ENCODE results near the gene ANKRD13D. TPM values are rescaled to one million over a fixed set of nuclear protein-coding genes. Genes with fewer than 3 reads are reported as not detected.

The ANKRD13D gene
- polyA plus RNA-seq, 4 donors, result 7.8 to 26.0 (median 20.1) TPM

GRCh38 chr11:67349036-67349435 lies 59.9 kb downstream of the ANKRD13D start:
- H3K4me3 ChIP-seq (ENCODE audit: low read depth in 1 of 3, low read length in 3 of 3), result no peak overlapping the region
- H3K27ac ChIP-seq (ENCODE audit: low read depth in 1 of 3, low read length in 2 of 3), result peak overlapping the region in 1 of 3 donors; percentile 21
- 68 to 76% (median 69%) methylated on average over 5 of the region's 5 CpGs for WGBS, 3 donors
- peaks cover 0 to 19% (median 0%) of the 10 kb centered on the region in 3 donors for H3K36me3 ChIP-seq (ENCODE audit: control insufficient read depth in 3 of 3, insufficient read depth in 2 of 3, low read depth in 1 of 3, low read length in 3 of 3)
- no peak for DNase-seq
- FAIRE-seq, result no peak
- no peaks in the 10 kb centered on the region for H3K27me3 ChIP-seq (ENCODE audit: control insufficient read depth in 3 of 3, insufficient read depth in 3 of 3, low read length in 3 of 3)
- H3K4me1 ChIP-seq (ENCODE audit: control insufficient read depth in 3 of 3, insufficient read depth in 2 of 3, low read depth in 1 of 3, low read length in 2 of 3), result peaks cover 0 to 52% (median 6%) of the 10 kb centered on the region in 3 donors
- no peaks in the 10 kb centered on the region for H3K9me3 ChIP-seq (ENCODE audit: control insufficient read depth in 2 of 2, insufficient read depth in 1 of 2, low read depth in 1 of 2, low read length in 1 of 2)

DNA sequence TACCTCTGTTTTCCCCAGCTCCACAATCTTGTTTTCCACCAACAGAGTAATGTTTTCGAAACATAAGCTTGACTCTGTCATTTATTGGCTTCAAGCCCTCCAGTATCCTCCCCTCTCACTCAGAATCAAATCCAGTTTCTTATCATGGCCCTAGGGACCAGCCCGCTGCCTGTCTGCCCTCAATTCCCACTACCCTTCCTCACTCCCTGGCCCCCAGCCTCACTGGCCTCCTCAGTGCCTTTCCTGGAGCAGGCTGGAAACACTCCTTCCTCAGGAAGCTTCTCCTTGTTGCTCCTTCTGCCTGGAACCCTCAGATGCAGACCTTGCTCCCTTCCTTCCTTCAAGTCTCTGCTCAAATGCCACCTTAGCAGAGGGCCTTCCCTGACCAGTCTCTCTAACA lies 60.4 kb downstream of the ANKRD13D start:
- H3K4me1 ChIP-seq (ENCODE audit: control insufficient read depth in 3 of 3, insufficient read depth in 2 of 3, low read depth in 1 of 3, low read length in 2 of 3), result peaks cover 0 to 56% (median 6%) of the 10 kb centered on the region in 3 donors

DNA sequence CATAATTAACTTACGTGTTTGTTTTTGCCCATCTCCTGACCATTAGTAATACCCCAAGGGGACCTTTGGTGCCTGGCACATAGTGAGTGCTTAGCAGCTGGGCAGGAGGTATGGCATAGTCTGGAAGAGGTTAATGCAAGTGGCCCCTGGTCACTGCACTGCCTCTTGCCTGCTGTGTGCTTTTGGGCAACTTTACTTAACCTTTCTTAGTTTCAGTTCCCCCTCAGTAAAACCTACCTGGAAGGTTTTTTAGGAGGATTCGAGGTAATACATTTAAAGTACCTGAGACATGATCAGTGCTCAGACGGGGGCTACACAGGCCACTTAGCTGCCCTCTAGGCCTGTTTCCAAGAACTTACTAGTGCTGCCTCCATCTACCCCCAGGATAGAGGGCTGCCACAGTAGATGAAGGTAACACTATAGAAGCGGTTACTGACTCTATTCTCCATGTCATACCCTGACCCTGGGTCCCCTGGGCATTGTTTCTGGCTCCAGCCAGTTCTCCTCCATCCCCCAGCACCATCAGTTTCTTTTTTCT lies 60.9 kb downstream of the ANKRD13D start:
- H3K4me3 ChIP-seq (ENCODE audit: low read depth in 1 of 3, low read length in 3 of 3), result no peak overlapping the region
- 82 to 92% (median 91%) methylated on average over 4 of the region's 4 CpGs for WGBS, 3 donors
- no peak for DNase-seq
- peaks cover 0 to 59% (median 6%) of the 10 kb centered on the region in 3 donors for H3K4me1 ChIP-seq (ENCODE audit: control insufficient read depth in 3 of 3, insufficient read depth in 2 of 3, low read depth in 1 of 3, low read length in 2 of 3)
- FAIRE-seq, result no peak
- no peaks in the 10 kb centered on the region for H3K27me3 ChIP-seq (ENCODE audit: control insufficient read depth in 3 of 3, insufficient read depth in 3 of 3, low read length in 3 of 3)
- H3K36me3 ChIP-seq (ENCODE audit: control insufficient read depth in 3 of 3, insufficient read depth in 2 of 3, low read depth in 1 of 3, low read length in 3 of 3), result peaks cover 0 to 19% (median 0%) of the 10 kb centered on the region in 3 donors
- H3K27ac ChIP-seq (ENCODE audit: low read depth in 1 of 3, low read length in 2 of 3), result no peak overlapping the region
- no peaks in the 10 kb centered on the region for H3K9me3 ChIP-seq (ENCODE audit: control insufficient read depth in 2 of 2, insufficient read depth in 1 of 2, low read depth in 1 of 2, low read length in 1 of 2)

More for the DNA sequence above, 60.4 kb downstream of the ANKRD13D start:
- H3K36me3 ChIP-seq (ENCODE audit: control insufficient read depth in 3 of 3, insufficient read depth in 2 of 3, low read depth in 1 of 3, low read length in 3 of 3), result peaks cover 0 to 19% (median 0%) of the 10 kb centered on the region in 3 donors
- no peaks in the 10 kb centered on the region for H3K27me3 ChIP-seq (ENCODE audit: control insufficient read depth in 3 of 3, insufficient read depth in 3 of 3, low read length in 3 of 3)
- no peaks in the 10 kb centered on the region for H3K9me3 ChIP-seq (ENCODE audit: control insufficient read depth in 2 of 2, insufficient read depth in 1 of 2, low read depth in 1 of 2, low read length in 1 of 2)
- 89 to 98% (median 93%) methylated on average over 2 of the region's 2 CpGs for WGBS, 3 donors
- no peak overlapping the region for H3K27ac ChIP-seq (ENCODE audit: low read depth in 1 of 3, low read length in 2 of 3)
- DNase-seq, result no peak
- no peak overlapping the region for H3K4me3 ChIP-seq (ENCODE audit: low read depth in 1 of 3, low read length in 3 of 3)
- no peak for FAIRE-seq

DNA sequence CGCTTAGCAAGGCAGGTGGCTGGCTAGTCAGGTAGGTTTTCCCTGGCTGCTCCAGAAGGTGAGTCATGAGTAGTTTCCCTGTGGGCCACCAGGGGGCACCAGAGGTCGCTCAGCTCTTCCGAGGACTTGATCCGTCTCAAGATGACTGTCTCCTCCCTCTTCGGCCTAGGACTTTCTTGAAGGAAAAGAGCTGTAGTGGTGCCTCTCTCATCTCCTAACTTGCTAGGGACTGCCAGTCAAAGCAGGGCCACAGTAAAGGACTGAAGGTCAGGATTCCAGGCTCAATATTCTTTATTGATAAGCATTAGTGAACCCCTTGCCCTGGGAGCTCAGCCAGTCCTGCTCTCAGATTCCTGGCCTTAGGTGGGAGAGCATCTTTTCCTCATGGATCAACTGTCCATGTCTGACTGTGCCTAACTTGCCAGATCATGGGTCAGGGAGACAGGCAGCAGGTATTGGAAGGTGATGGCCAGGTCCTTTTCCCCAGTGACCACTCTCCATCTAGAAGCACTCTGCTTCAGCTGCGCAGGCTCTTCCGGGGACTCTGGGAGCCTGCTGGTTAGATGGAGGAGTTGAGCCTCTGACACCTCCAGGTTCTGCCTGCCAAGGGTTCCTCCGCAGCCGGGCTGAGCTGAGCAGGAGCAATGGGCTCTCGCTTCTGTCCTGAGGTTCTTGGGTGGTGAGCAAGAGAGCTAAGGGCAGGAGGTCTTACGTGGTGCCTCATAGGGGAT lies 62.3 kb downstream of the ANKRD13D start:
- H3K27me3 ChIP-seq (ENCODE audit: control insufficient read depth in 3 of 3, insufficient read depth in 3 of 3, low read length in 3 of 3), result no peaks in the 10 kb centered on the region
- WGBS, 3 donors, result 53 to 55% (median 53%) methylated on average over 11 of the region's 11 CpGs
- no peaks in the 10 kb centered on the region for H3K9me3 ChIP-seq (ENCODE audit: control insufficient read depth in 2 of 2, insufficient read depth in 1 of 2, low read depth in 1 of 2, low read length in 1 of 2)
- FAIRE-seq (no peak), DNase-seq (peak; percentile 86 to 92)
- H3K27ac ChIP-seq (ENCODE audit: low read depth in 1 of 3, low read length in 2 of 3), result peak overlapping the region; percentile 35 to 77 (median 74)
- H3K4me3 ChIP-seq (ENCODE audit: low read depth in 1 of 3, low read length in 3 of 3), result no peak overlapping the region
- peaks cover 4 to 60% (median 5%) of the 10 kb centered on the region in 3 donors for H3K4me1 ChIP-seq (ENCODE audit: control insufficient read depth in 3 of 3, insufficient read depth in 2 of 3, low read depth in 1 of 3, low read length in 2 of 3)
- peaks cover 0 to 21% (median 0%) of the 10 kb centered on the region in 3 donors for H3K36me3 ChIP-seq (ENCODE audit: control insufficient read depth in 3 of 3, insufficient read depth in 2 of 3, low read depth in 1 of 3, low read length in 3 of 3)

Other genes with a start within 250 kb of the ANKRD13D start
- 10 to 100 TPM; 10.2 to 36.5 (median 32.2) TPM for gene RHOD, start 232.5 kb upstream of the ANKRD13D start, polyA plus RNA-seq
- gene KDM2A, start 170.0 kb upstream of the ANKRD13D start, polyA plus RNA-seq, result 10 to 100 TPM; 19.2 to 59.8 (median 24.7) TPM
- 100 to 1,000 TPM in 2 of 4 donors, 10 to 100 TPM in 2; 78.3 to 153 (median 102) TPM for gene GRK2, start 22.8 kb upstream of the ANKRD13D start, polyA plus RNA-seq
- gene SSH3, start 14.2 kb downstream of the ANKRD13D start, polyA plus RNA-seq, result 10 to 100 TPM; 27.5 to 55.2 (median 32.7) TPM
- gene POLD4, start 64.2 kb downstream of the ANKRD13D start, polyA plus RNA-seq, result 100 to 1,000 TPM; 137 to 492 (median 310) TPM
- 1 to 10 TPM in 3 of 4 donors, not detected in 1; 1.4 to 6.3 (median 3.0) TPM for gene CLCF1, start 84.3 kb downstream of the ANKRD13D start, polyA plus RNA-seq
- 10 to 100 TPM; 19.5 to 88.3 (median 40.7) TPM for gene RAD9A, start 102.7 kb downstream of the ANKRD13D start, polyA plus RNA-seq
- 100 to 1,000 TPM; 123 to 211 (median 187) TPM for gene PPP1CA, start 112.6 kb downstream of the ANKRD13D start, polyA plus RNA-seq
- 10 to 100 TPM in 1 of 4 donors, 1 to 10 TPM in 3; 2.5 to 18.1 (median 4.1) TPM for gene TBC1D10C, start 114.8 kb downstream of the ANKRD13D start, polyA plus RNA-seq
- under 1 TPM in 2 of 4 donors, not detected in 2; 0.40 to 0.84 TPM for gene CARNS1, start 126.4 kb downstream of the ANKRD13D start, polyA plus RNA-seq
- 10 to 100 TPM; 39.0 to 88.1 (median 74.3) TPM for gene RPS6KB2, start 139.2 kb downstream of the ANKRD13D start, polyA plus RNA-seq
- 10 to 100 TPM in 3 of 4 donors, 1 to 10 TPM in 1; 7.5 to 34.6 (median 15.9) TPM for gene PTPRCAP, start 148.4 kb downstream of the ANKRD13D start, polyA plus RNA-seq
- 100 to 1,000 TPM; 106 to 208 (median 133) TPM for gene CORO1B, start 154.2 kb downstream of the ANKRD13D start, polyA plus RNA-seq
- gene GPR152, start 163.4 kb downstream of the ANKRD13D start, polyA plus RNA-seq, result under 1 TPM in 1 of 4 donors, not detected in 3; 0.04 TPM
- gene CABP4, start 166.1 kb downstream of the ANKRD13D start, polyA plus RNA-seq, result 1 to 10 TPM in 1 of 4 donors, under 1 TPM in 2, not detected in 1; 0.27 to 1.1 (median 0.41) TPM
- 100 to 1,000 TPM in 1 of 4 donors, 10 to 100 TPM in 3; 70.3 to 119 (median 71.2) TPM for gene TMEM134, start 179.9 kb downstream of the ANKRD13D start, polyA plus RNA-seq
- 100 to 1,000 TPM in 1 of 4 donors, 10 to 100 TPM in 3; 45.7 to 102 (median 79.6) TPM for gene AIP, start 193.7 kb downstream of the ANKRD13D start, polyA plus RNA-seq
- 10 to 100 TPM; 31.2 to 42.1 (median 35.9) TPM for gene PITPNM1, start 216.1 kb downstream of the ANKRD13D start, polyA plus RNA-seq
- 100 to 1,000 TPM in 2 of 4 donors, 10 to 100 TPM in 2; 80.0 to 108 (median 97.5) TPM for gene CDK2AP2, start 218.9 kb downstream of the ANKRD13D start, polyA plus RNA-seq
- not detected for gene CABP2, start 234.1 kb downstream of the ANKRD13D start, polyA plus RNA-seq